HL-60 (cell line): ENCODE data around the gene RNF223.

Source experiments
- DNase-seq, 2 experiments: peaks; one replicate each; pipeline ENCODE4 v3.0.0-alpha.2; 2010 to 2020; ENCODE audit warnings: low read depth in 1 of 2, low spot score in 1 of 2
- H3K27ac ChIP-seq: fragments of 250-450 bp; sonication (Bioruptor Pico); replicated peaks from 2 replicates; pipeline ENCODE4 v1.5.1; 2020; ENCODE audit warnings: mild to moderate bottlenecking, moderate library complexity
- H3K27me3 ChIP-seq: fragments of 250-450 bp; sonication (Bioruptor Pico); 2 replicates; pipeline ENCODE4 v1.5.1; 2021; ENCODE audit warnings: mild to moderate bottlenecking, moderate library complexity; ENCODE audit not compliant: insufficient read depth, poor library complexity, severe bottlenecking
- H3K4me3 ChIP-seq: replicated peaks from 2 replicates; pipeline ENCODE4 v1.5.1; 2011; ENCODE audit warnings: mild to moderate bottlenecking, control low read depth, low read length; ENCODE audit not compliant: insufficient read depth
- CTCF ChIP-seq: IDR thresholded peaks from one replicate; pipeline ENCODE4 v1.5.1; 2011; ENCODE audit warnings: low read length, control low read depth, inconsistent platforms; ENCODE audit not compliant: insufficient read depth
- GABPA ChIP-seq: IDR thresholded peaks from 2 replicates; pipeline ENCODE4 v1.6.1; 2012; ENCODE audit warnings: low read depth
- POLR2AphosphoS5 ChIP-seq: IDR thresholded peaks from 2 replicates; pipeline ENCODE4 v1.6.1; 2012; ENCODE audit warnings: low read depth
- REST ChIP-seq: IDR thresholded peaks from 2 replicates; pipeline ENCODE4 v1.6.1; 2012; ENCODE audit warnings: low read depth; ENCODE audit not compliant: insufficient replicate concordance
- SPI1 ChIP-seq: IDR thresholded peaks from 2 replicates; pipeline ENCODE4 v1.6.1; 2012; ENCODE audit warnings: low read depth, mild to moderate bottlenecking, borderline replicate concordance

RNF223 gene

GRCh38 chr1:1027791-1028190, 46.3 kb downstream of the RNF223 start:
- H3K4me3 ChIP-seq: no peak overlapping the region
- H3K27ac ChIP-seq: no peak overlapping the region
- no peak for DNase-seq
- peaks cover 22% of the 10 kb centered on the region for H3K27me3 ChIP-seq
- TF ChIP-seq POLR2AphosphoS5 (no peak), CTCF (no peak), SPI1 (no peak), REST (no peak), GABPA (no peak)

- Histone ChIP-seq H3K27ac (no peak overlapping the region), H3K4me3 (no peak overlapping the region), H3K27me3 (peaks cover 21% of the 10 kb centered on the region)
- no peak for TF ChIP-seq REST
- no peak for TF ChIP-seq GABPA
- peak; percentile 31; the same call in 1 of the 2 replicates for TF ChIP-seq SPI1
- TF ChIP-seq POLR2AphosphoS5: no peak
- TF ChIP-seq CTCF: no peak
- DNase-seq: no peak
These were observed 47.3 kb downstream of the RNF223 start for GRCh38 chr1:1026599-1027413.

- Histone ChIP-seq H3K27ac (no peak overlapping the region), H3K27me3 (peaks cover 25% of the 10 kb centered on the region), H3K4me3 (no peak overlapping the region)
- no peak for DNase-seq
- TF ChIP-seq CTCF: no peak
- no peak for TF ChIP-seq SPI1
- TF ChIP-seq GABPA: no peak
- no peak for TF ChIP-seq POLR2AphosphoS5
- no peak for TF ChIP-seq REST
These were observed 48.4 kb downstream of the RNF223 start for GRCh38 chr1:1025730-1026129.
